OCI-LY7 (cell line): Measurements from ENCODE around the gene TMEM256.

Experiments
- CTCF ChIP-seq: fragments of 200-600 bp; sonication (generic); conservative IDR thresholded peaks from 2 replicates; pipeline ENCODE4 v1.5.1; 2014; ENCODE audit warnings: mild to moderate bottlenecking, antibody characterized with exemption, low read length, moderate library complexity, mixed read lengths
- EZH2phosphoT487 ChIP-seq: fragments of 200-600 bp; sonication (generic); IDR thresholded peaks from 2 replicates; pipeline ENCODE4 v1.6.1; 2018; ENCODE audit warnings: low read depth, borderline replicate concordance, mild to moderate bottlenecking, mixed run types, antibody characterized with exemption, low read length, moderate library complexity, mixed read lengths

GRCh38 chr17:7407082-7407481 lies 3.2 kb upstream of the TMEM256 start:
- TF ChIP-seq CTCF (no peak), EZH2phosphoT487 (no peak)
